Fibroblast of skin of right biceps (primary cell): ENCODE results near the gene KATNB1.

Experiments
- DNase-seq: peaks from one replicate; pipeline ENCODE4 v3.0.0-alpha.2; 2013

Gene KATNB1

DNA sequence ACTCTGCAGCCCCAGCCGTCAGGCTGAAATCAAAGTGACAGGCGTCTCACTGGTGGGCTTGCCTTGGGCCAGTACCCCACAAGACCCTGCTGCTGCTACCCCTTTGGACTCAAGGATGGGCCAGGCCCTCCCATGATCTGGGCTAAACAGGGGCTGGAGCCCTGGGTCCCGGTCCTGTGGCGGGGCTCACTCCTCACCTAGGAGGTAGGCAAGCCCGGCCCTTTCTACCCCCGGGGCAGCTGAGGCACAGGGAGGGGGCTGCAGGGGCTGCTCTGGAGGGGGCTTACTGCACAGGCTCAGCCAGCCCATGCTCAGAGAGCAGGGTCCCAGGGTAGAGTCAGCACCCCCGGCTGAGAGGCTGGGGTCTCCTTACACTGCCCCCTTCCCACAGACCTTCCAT, 23.6 kb downstream of the KATNB1 start:
- no peak for DNase-seq

DNA sequence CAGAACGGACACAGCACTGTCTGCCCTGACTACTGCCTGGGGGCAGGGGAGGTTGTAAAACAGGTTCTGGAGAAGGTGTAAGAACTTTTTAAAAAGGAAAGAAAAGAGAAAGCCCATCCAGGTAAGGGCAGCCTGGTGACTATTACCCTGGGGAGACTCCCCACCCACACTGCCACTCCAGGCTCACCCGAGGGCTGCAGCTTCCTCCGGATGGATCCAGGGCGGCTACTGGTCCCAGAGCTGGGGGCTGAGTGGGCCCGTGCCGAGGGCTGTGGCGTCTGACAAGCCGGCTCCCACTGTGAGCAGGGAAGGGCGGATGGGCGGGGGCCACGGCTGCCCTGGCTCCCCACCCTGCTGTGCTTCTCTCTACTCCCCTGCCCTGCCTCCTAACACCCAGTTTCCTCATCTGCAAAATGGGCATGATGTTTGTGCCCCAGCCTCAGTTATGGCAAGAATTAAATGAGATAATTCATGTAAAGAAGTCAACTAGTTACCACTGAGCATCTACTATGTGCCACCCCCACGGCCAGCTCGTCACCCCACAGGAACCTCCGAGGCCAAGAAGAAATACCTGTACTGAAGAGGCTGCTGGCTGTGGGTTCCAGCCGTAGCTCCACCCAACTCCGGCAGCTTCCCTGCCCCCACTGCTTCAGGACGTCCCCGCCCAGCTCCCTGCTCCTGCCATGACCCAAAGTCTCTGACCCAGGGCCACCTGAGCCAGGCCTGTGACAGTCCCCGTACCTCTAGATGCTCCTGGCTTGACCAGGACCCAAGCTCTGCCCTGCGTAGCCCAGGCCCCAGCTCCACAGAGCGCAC, 24.2 kb downstream of the KATNB1 start:
- DNase-seq: no peak

DNA sequence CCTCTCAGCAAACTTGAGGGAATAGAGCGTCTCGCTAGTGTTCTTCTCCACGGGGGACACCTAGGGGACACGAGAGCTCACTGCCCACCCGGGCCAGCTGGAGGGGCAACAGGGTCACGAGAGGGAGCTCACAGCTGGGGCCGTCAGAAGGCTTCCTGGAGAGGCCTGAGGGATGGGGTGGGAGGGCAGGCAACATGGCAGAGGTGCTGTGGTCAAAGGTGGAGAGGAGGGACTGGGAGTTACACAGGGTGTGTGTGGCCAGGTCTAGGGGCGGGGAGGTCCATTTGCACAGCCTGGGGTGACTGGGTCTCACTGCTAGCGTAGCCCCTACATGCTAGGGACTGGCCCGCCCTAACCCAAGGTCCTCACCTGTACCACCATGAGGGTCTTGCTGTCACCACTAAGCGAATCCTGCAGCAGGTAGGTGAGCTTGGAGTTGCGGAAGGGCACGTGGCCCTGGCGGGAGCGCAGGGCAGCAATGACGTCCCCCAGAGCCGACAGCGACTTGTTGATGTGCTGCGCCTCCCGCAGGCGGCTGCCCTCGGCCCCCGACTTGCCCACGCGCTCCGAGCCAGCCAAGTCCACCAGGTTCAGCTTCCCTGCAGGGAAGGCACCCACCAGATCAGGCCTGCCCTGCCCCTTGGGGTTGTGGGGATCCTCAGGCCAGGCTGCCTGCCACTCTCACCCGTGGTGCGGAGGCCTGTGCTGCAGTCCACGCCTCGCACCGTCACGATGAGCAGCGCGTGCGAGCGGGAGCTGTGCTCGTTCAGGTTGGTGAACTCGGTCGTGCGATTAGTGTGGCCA, 25.0 kb downstream of the KATNB1 start:
- DNase-seq: no peak

DNA sequence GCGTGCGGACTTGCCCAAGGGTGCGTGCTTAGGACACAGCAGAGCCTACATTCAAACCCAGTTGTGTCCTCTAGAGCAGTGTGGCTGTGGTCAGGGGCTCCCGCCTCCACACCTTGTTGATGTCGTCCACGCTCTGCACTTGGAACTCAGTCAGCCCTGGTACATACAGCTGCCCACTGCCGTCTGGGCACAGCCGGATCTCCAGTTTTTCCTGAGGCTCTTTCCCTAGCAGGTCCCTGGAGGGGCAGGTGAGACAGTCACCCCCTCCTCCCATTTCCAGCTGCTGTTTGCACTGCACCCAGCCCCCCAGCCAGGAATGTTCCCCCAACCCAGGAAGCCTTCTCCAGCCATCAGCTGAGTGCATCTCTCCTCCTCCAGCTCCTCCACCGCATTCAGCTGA, 25.7 kb downstream of the KATNB1 start:
- no peak for DNase-seq

DNA sequence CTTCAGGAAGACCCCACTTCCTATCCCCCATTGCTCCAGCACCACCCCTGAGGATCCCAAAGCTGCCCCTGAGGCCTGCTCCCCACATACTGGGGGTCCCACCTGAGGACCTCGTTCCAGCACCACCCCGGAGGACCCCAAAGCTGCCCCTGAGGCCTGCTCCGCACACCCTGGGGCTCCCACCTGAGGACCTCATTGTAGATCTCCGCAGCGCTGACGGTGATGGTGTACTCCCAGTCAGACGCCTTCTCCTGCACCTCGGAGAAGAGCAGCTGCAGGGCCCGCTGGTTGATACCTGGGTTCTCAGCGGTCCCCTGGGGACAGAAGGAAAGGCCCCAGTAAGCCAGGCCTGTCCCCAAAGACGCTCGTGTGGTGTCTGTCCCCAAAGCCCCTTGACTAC, 26.4 kb downstream of the KATNB1 start:
- no peak for DNase-seq

DNA sequence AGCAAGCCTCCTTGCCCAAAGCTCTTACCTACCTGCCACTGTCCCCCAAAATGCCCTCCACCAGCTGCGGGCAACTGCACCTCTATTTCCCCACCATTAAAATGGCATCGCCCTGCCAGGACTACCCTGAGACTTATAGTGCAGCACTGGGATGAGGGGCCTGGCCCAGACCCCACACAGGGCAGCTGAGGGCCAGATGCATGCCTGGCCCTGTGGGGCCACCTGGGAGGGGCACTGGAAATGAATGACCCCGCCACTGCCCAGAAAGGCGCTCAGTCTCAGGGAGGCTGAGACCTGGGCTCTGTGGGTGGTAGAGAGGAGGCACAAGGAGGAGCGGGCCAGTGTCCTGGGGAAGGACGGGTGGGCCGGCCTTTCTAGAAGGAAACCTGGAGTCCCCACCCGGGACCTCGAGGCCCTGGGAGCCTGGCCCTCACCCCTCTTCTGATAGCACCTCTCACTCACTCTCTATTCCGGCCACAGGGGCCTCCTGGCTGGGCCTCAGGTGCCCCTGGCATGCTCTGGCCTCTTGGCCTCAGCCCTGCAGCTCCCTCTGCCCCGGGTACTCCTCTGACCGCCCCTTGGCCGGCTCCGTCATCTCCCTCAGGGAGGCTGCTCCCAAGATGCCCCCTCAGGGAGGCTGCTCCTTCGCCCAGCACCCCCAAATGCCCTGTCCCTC, 26.9 kb downstream of the KATNB1 start:
- no peak for DNase-seq

DNA sequence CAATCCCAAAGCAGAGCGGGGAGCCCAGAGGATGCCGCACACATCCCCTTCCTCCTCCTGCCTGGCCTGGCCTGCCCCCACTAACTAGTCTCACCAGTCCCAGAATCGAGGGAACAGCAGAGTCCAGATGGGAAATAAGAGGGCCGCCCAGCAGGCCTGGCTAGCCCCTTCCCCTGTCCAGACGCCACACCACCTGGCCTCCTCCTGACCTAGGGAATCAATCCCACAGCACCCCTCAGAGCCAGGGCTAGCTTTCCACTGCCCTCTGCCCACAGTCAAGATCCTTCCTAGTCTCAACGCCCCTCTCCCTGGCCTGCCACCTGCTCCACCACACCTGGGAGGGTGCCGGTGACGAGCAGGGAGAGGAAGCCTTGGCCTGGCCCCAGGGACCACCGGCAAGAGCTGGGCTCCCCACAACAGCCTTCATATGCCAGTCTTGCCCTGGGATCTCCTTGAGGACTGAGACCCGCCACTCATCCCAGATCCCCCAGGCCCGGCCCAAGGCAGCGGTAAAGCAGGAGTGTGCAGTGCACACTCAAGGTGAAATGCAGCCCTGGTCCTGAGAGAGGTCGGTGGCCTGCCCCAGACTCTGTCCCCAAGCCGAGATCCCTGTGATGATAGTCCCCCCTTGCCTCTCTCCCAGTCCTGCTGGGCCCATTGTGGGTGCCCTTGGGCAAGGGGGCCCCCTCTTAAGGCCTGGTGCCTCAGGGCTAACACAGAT, 27.9 kb downstream of the KATNB1 start:
- no peak for DNase-seq

DNA sequence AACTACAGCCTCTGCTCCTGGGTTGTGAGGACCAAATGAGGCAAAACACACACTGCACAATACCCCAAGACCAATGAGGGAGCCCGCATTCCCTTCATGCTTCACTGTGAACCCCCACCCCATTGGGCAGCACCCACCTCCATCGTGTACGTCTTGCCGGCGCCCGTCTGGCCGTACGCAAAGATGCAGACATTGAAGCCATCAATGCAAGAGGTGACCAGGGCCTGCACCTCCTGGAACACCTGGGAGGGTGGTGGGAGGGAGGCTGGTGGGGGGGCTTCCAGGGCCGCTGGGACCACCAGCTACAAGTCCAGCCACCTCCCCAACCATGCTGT, 28.4 kb downstream of the KATNB1 start:
- DNase-seq: no peak

DNA sequence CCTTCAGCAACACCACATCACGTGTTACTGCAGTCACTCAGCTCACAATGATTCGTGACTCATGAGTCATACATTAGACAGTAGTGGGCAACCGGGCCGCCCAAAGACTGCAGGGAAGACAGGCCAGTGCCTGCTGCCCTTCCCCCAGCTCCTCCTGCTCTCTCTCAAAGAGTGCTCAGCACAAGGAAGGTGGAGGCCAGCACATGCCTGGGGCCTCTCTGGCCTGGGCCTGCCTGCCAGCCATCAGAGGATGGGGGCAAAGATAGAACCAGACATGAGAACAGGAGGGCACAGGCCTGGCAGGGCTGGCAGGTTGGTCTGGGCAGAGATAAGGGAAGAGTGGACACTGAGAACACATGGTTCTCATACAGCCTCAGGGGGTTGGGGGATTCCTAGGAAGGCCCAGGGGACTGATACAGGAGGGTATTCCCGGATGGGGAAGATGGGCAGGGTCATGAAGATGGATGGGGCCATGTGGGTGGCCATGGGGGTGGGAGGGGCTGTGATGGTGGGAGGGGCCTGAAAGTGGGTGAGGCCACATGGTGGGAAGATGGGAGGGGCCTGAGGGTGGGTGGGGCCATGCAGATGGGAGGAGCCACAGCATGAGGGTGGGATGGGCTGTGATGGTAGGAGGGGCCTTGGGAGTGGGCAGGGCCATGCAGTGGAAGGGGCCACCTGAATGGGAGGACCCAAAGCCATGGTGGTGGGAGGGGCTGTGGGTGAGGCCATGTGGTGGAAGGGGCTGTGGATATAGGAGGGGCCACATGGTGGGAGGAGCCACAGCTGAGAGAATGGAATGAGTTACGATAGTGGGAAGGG, 29.0 kb downstream of the KATNB1 start:
- peak; percentile 90 for DNase-seq

DNA sequence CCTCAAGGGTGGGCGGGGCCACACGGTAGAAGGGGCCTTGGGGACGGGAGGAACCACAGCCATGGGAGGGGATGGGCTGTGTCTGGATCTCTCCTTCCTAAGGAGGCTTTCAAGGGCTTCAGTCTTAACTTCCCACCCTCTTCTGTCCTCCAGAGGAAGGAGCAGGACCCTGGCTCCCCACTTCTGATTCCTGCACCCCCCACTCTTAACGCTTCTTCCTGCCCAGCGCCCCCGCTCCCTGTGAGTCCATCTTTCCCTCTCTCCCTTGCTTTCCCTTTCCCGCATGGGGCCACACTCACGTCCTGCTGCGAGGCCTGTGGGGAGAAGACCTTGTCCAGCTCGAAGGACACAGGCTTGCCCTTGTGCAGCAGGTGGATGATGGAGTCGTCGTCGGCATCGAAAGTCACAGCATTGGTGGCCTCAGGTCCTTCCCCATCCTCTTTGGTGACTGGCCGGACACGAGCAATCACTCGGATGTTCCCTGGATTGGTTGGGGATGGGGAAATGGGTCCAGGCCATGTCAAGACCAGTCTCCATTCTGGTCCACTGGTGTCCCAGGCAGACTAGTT, 29.7 kb downstream of the KATNB1 start:
- no peak for DNase-seq

DNA sequence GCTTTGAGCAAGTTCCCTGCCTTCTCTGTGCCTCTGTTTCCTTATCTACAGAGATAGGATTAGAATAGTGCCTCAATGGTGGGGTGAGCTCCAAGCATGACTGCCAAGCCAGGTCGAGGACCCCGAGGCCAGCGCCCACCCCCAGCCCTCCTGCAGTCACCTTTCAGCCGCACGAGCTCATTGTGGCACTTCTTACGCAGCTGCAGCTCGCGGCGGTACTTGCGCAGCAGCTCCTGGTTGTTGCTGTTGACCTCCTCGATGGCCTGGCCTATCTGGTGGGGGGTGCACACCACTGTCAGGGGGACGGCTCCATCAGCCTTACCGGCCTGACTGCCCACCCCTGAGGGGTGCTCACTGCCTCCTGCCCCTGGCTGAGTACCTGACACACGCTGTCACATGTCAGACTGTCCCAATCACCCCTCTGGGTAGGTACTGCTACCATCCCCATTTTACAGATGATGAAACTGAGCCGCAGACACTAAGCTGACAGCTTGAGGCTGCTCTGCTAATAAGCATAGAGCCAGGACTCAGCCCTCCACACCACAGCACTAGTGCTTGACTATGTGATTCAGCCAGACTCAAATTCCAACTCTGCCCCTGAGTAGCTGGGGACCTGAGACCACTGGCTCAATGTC, 31.3 kb downstream of the KATNB1 start:
- DNase-seq: no peak

DNA sequence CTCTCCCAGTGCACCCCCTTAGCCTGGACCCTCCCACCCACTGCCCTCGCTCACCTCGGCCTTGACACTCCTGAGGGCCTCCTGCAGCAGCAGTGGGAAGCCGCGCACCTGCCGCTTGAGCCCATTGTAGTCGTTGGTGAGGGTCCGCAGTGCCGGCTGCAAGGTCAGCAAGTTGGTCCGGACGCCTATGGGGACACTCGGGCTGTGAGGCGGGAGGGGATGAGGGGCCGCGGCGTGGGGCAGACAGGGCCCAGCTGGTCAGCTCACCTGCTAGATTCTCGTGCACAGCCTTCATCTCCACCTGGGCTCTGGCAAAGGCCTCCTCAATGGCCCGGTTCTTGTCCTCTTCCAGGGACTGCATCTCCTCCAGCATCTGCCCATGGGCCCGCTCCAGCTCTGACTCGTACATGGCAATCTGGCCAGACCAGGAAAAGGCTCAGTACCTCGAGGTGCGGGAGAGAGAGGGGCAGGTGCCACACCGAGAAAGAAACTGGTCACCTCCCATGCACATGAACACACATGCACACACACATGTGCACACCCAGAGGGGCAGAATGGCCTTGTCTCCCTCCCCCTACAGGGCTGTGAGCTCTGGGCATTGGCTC, 34.1 kb downstream of the KATNB1 start:
- DNase-seq: no peak

DNA sequence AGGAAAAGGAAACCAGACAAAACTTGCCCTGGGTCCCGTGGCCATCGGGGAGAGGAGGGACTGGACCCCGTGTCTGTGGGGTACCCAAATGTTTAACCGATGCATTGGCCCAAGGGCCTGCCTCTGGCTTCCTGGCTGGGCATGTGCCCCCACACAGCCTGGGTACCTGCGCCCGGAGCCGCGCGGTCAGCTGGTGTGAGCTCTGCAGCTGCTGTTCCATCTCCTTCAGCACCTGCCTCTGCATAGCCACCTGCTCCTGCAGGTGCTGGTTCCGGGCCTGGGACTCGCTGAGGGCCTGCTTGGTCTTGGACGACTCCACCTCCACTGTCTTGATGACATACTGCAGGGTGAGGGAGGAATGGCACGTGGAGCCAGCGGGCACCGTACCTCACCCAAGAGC, 34.8 kb downstream of the KATNB1 start:
- no peak for DNase-seq

DNA sequence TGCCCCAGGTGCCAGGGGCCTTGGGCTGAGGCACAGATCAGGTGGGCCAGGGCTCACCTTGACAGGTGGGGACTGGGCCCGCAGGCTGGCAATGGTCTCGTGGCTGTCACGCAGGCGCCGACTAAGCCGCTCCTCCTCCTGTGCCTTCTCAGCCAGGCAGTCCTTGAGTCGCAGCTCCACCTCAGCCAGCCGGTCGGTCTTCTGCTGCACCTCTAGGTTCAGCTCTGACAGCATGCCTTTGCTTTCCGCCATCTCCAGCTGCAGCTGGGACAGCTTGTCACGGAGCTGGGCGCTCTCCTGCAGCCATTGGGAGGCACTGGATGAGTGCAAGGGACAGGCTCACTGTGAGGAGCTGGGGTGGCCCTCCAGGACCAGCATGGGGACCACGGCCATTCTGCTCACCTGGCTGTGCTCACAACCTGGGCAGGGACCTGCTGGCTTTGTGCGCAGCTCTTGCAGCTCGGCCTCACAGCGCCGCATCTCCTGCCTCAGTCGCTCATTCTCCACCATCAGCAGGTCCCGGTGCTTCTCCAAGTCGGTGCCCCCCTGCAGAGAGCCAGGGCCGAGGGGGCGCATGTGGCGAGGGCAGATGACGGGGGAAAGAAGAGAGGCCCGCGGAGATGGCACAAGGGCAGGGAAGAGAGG, 35.7 kb downstream of the KATNB1 start:
- no peak for DNase-seq

DNA sequence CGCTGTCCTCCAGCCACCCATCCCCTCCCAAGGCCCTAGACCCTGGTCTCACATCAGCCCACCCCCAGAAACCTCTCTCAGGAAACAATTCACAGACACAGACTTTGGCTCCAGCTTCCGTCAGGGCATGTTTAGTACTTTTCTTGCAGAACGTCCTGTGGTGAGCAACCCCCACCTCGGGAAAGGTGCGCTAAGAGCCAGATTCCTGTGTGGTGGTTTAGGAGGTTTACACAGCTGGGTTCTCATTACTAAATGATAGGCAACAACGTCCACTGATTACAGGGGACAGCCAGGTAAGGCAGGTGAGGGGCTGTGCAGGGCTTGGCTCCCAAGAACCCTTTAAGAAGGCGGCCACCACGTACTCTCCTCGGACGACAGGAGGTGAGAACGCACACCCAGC, 37.4 kb downstream of the KATNB1 start:
- no peak for DNase-seq

DNA sequence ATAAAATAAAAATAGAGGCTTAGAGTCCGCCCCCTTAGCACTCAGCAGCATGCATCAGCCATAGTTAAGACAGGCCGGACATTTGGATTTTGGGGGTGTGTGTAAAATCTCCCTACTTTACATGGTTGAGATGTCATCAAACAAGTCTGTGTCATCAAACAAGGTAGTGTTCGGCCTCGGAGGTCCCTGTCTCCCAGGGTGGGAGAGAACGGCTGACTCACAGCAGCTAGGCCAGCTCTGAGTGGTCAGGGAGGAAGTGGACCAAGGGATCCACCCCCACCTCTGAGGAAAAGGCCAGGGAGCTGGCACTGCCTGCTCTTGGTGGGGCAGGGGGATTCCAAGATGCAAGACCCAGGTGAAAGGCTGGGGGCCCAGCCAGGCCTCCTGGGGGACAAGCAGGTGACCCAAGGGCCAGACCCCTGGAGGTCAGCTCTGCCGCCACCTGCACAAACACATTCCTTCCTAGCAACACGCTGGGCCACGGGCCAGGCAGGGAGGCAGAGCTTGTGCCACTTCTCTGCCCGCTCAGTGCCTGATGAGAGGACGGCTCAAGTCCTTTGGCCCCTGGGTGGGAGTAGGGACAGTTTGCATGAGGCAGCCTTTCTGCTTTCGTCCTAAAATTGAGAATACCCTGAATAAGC, 38.2 kb downstream of the KATNB1 start:
- no peak for DNase-seq

DNA sequence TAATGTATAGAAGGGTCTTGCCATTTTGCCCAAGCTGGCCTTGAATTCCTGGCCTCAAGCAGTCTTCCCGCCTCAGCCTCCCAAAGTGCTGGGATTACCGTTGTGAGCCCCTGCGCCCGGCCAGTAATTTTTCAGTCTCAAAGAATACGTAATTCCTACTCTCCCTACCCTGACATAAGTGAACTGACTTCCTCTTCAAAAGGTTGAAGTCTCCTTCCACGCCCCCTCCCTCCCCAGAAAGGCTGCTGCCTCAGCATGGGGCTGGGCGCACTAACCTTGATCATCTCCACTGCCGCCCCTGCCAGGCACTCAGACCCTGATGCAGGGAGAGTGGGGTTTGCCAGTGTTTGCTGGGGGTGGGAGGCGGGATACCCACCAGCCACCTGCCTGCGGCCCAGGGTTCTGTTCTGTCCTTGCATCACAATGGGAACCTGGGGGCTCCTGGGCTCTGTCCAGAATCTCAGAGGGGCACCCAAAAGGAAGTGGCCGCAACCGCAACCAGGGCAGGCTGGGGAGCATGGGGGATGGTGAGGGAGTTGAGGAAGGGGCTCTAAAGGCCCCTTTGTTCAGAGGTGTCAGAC, 39.2 kb downstream of the KATNB1 start:
- DNase-seq: no peak

DNA sequence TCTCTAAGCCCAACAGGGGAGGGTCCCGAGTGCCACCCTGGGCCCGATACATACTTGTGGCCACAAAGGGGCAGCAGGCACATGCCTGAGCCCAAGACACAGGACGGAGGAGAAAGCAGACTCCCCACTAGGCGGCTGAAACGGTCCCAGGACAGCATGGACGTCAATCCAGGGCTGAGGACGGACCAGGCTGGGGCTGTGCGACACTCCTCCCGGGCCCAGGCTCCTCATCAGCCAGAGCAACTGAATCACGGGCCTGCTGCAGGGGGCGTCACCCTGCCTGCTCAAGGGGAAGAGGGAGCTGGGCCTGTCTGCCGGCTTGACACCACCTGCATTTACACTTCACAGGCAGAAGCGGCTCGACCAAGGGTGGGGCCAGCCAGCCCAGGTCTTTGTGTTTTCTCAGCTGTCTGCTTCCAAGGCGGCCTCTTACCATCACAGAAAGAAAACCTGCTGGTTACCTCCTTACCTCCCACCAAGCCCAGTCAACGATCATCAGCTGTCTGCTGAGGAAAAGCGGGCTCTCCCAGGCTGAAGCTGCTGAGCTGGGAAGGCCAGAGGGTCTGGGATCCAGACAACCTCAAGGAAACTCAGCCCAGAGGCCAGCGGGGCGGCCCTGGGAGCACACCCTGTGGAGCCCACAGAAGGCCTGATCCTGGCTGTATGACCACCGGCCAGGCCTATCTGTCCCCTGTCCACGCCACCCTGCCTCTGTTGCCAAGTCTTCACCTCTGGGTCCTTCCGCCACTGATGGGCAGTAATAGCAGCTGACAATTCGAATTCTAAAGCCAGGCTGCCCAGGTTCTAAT, 40.3 kb downstream of the KATNB1 start:
- DNase-seq: peak; percentile 19

DNA sequence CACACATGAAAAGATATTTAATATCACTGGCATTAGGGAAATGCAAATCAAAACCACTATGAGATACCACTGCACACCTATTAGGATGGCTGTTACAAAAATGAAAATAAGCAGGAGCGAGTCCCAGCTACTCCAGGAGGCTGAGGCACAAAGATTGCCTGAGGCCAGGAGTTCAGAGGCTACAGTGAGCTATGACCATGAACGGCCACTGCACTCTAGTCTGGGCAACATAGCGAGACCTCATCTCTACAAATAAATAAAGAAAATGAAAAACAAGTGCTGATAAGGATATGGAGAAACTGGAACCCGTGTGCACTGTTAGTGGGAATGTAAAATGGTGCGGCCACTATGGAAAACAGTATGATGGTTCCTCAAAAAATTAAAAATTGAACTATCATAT, 43.1 kb downstream of the KATNB1 start:
- no peak for DNase-seq
